ENCODE results near the gene SELENOO. TPM values are rescaled to one million over a fixed set of nuclear protein-coding genes. Genes with fewer than 3 reads are reported as not detected.

The SELENOO gene
- total and polyA plus RNA-seq, 2 donors from 2014 or later: 19.7 to 42.8 TPM

DNA sequence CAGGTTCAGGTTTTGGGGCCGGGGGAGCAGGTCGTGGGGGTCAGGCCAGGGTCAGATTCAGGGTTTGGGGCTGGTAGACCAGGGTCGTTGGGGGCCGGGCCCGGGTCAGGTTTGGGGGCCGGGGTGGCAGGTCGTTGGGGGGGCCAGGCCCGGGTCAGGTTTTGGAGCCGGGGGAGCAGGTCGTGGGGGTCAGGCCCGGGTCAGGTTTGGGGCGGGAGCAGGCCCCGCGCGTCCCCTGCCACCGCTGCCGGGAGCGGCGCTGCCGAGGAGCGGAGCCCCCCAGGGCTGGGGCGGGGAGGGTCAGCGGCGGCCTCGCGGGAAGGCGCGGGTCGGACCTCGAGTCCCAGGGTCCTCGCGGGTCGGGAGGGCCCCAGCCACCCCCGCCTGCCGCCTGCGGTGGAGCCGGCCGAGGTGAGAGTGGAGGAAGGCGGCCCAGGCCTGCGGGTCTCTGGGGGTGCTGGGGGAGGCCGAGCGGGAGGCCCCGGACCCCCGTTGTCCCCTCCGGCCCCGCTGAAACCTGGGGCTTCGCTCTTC, 14.6 kb upstream of the SELENOO start:
- Histone ChIP-seq H3K9ac (ENCODE audit: low read length in 3 of 3) (peak overlapping the region in 2 of 3 donors; percentile 37 to 40), H3K9me3 (ENCODE audit: control insufficient read depth in 2 of 3, insufficient read depth in 1 of 3, low read length in 3 of 3) (no peaks in the 10 kb centered on the region), H3K4me3 (ENCODE audit: low read length in 3 of 3) (peak overlapping the region in 1 of 3 donors; percentile 54), H3K4me1 (ENCODE audit: control insufficient read depth in 2 of 3, insufficient read depth in 2 of 3, low read depth in 1 of 3, low read length in 3 of 3) (peaks cover 0 to 44% (median 10%) of the 10 kb centered on the region in 3 donors), H3K27ac (ENCODE audit: low read depth in 2 of 2, low read length in 2 of 2) (no peak overlapping the region), H3K27me3 (ENCODE audit: control insufficient read depth, insufficient read depth, low read length) (no peaks in the 10 kb centered on the region), H3K36me3 (ENCODE audit: control insufficient read depth in 2 of 3, insufficient read depth in 3 of 3, low read length in 3 of 3) (no peaks in the 10 kb centered on the region)
- no peak for FAIRE-seq
- TF ChIP-seq, protein P1, sequence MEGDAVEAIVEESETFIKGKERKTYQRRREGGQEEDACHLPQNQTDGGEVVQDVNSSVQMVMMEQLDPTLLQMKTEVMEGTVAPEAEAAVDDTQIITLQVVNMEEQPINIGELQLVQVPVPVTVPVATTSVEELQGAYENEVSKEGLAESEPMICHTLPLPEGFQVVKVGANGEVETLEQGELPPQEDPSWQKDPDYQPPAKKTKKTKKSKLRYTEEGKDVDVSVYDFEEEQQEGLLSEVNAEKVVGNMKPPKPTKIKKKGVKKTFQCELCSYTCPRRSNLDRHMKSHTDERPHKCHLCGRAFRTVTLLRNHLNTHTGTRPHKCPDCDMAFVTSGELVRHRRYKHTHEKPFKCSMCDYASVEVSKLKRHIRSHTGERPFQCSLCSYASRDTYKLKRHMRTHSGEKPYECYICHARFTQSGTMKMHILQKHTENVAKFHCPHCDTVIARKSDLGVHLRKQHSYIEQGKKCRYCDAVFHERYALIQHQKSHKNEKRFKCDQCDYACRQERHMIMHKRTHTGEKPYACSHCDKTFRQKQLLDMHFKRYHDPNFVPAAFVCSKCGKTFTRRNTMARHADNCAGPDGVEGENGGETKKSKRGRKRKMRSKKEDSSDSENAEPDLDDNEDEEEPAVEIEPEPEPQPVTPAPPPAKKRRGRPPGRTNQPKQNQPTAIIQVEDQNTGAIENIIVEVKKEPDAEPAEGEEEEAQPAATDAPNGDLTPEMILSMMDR (IDR thresholded peaks at IDR 0.05; ENCODE audit: borderline replicate concordance, extremely low read depth, insufficient read depth): no peak
- DNase-seq: peak in 2 of 5 donors; percentile 88 to 89
- intact Hi-C loops (cut with DNase I): no loop called here

DNA sequence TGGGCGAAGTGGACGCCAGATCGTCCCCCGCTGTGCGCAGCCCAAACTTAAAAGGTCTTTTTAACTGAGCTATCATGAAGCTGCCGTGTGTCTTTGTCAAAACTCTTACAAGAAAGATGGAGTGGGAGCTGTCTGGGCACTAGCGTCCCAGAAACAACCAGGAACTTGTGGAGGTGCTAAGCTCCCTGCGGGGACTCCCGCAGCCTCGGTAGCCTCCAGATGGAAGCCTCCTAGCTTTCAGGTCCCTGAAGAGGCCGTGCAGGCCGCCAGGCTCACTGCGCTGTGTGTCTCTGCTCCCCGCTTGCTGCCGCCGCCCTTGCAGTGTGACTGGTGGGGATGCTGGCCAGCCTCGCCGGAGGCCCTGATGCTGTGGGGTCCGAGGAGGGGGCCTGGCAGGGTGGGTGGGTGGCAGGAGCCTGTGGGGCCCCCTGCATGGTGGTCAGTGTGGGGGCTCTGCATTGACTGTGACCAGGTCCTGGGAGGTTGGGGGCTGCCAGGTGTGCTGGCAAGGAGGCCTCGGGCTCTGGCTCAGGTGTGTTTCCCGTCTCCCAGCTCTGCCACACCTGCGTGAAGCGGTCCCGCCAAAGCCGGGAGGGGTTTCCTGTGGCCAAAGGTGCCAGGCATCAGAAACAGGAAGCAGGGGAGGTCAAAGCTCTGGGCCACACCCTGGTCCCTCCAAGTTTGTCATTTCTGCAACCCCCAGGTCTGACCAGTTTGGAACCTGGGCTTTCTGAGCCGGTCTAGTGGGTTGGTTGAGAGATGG, 13.9 kb upstream of the SELENOO start:
- no peak overlapping the region for H3K27ac ChIP-seq (ENCODE audit: low read depth in 2 of 2, low read length in 2 of 2)
- DNase-seq (peak in 1 of 5 donors; percentile 83), FAIRE-seq (no peak)
- H3K4me3 ChIP-seq (ENCODE audit: low read length in 3 of 3): peak overlapping the region in 1 of 3 donors; percentile 54
- TF ChIP-seq, protein P1 (IDR thresholded peaks at IDR 0.05; ENCODE audit: borderline replicate concordance, extremely low read depth, insufficient read depth): no peak
- peak overlapping the region in 2 of 3 donors; percentile 37 to 40 for H3K9ac ChIP-seq (ENCODE audit: low read length in 3 of 3)
- intact Hi-C loops (cut with DNase I): no loop called here
- H3K9me3 ChIP-seq (ENCODE audit: control insufficient read depth in 2 of 3, insufficient read depth in 1 of 3, low read length in 3 of 3): no peaks in the 10 kb centered on the region
- H3K36me3 ChIP-seq (ENCODE audit: control insufficient read depth in 2 of 3, insufficient read depth in 3 of 3, low read length in 3 of 3): no peaks in the 10 kb centered on the region
- peaks cover 0 to 45% (median 10%) of the 10 kb centered on the region in 3 donors for H3K4me1 ChIP-seq (ENCODE audit: control insufficient read depth in 2 of 3, insufficient read depth in 2 of 3, low read depth in 1 of 3, low read length in 3 of 3)
- no peaks in the 10 kb centered on the region for H3K27me3 ChIP-seq (ENCODE audit: control insufficient read depth, insufficient read depth, low read length)

DNA sequence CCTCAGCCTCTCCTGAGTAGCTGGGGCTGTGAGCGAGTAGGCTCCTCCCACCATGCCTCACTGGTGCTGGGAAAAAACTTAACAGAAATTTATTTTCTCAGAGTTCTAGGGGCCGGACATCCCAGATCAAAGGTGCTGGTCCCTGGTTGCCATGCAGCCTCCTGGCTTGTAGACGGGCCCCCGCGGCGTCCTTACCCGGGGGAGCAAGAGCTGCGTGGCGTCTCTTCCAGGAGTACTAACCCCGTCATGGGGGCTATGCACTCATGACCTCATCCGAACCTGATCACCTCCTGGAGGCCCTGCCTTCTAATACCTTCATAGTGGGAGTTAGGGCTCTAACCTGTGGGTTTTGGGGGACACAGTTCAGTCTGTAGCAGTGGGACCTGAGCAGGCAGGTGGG, 12.5 kb upstream of the SELENOO start:
- Histone ChIP-seq H3K9ac (ENCODE audit: low read length in 3 of 3) (no peak overlapping the region), H3K4me3 (ENCODE audit: low read length in 3 of 3) (no peak overlapping the region), H3K9me3 (ENCODE audit: control insufficient read depth in 2 of 3, insufficient read depth in 1 of 3, low read length in 3 of 3) (no peaks in the 10 kb centered on the region), H3K36me3 (ENCODE audit: control insufficient read depth in 2 of 3, insufficient read depth in 3 of 3, low read length in 3 of 3) (no peaks in the 10 kb centered on the region), H3K27me3 (ENCODE audit: control insufficient read depth, insufficient read depth, low read length) (no peaks in the 10 kb centered on the region), H3K4me1 (ENCODE audit: control insufficient read depth in 2 of 3, insufficient read depth in 2 of 3, low read depth in 1 of 3, low read length in 3 of 3) (peaks cover 0 to 38% (median 5%) of the 10 kb centered on the region in 3 donors), H3K27ac (ENCODE audit: low read depth in 2 of 2, low read length in 2 of 2) (no peak overlapping the region)
- FAIRE-seq: no peak
- peak in 2 of 5 donors; percentile 47 to 72 for DNase-seq
- intact Hi-C loops (cut with DNase I): no loop called here
- TF ChIP-seq, protein P1 (IDR thresholded peaks at IDR 0.05; ENCODE audit: borderline replicate concordance, extremely low read depth, insufficient read depth): no peak
